Effector CD4-positive, alpha-beta T cell (primary cell): ENCODE data around the gene TGFB3.

Experiments
- DNase-seq: peaks from one replicate; pipeline ENCODE4 v3.0.0-alpha.2; 2020

Gene TGFB3

GRCh38 chr14:75986439-75986765, 4.6 kb upstream of the TGFB3 start:
- DNase-seq: no peak

GRCh38 chr14:75985618-75986438, 4.0 kb upstream of the TGFB3 start, which contains the start of gene IFT43:
Gene IFT43, plus strand, starts transcription at chr14:75985763. Its CDS starts 24 bp downstream, at chr14:75985787.
- peak; percentile 92 for DNase-seq

- no peak for DNase-seq
Observed at GRCh38 chr14:75984674-75985073, 2.9 kb upstream of the TGFB3 start.

GRCh38 chr14:75983019-75983358, 1.2 kb upstream of the TGFB3 start:
- DNase-seq: no peak

- DNase-seq: peak; percentile 72
Observed at GRCh38 chr14:75982266-75983018, 647 bp upstream of the TGFB3 start.

GRCh38 chr14:75980856-75981255, 939 bp downstream of the TGFB3 start:
- DNase-seq: no peak

GRCh38 chr14:75979648-75980565, 1.9 kb downstream of the TGFB3 start:
- no peak for DNase-seq

GRCh38 chr14:75979071-75979571, 2.7 kb downstream of the TGFB3 start:
- DNase-seq: no peak

- no peak for DNase-seq
Observed at GRCh38 chr14:75978249-75978731, 3.5 kb downstream of the TGFB3 start.

- no peak for DNase-seq
Observed at GRCh38 chr14:75977582-75977943, 4.2 kb downstream of the TGFB3 start.

GRCh38 chr14:75976826-75977581, 4.8 kb downstream of the TGFB3 start:
- DNase-seq: no peak

GRCh38 chr14:75972801-75973421, 8.9 kb downstream of the TGFB3 start:
- no peak for DNase-seq

GRCh38 chr14:75971509-75971908, 10.3 kb downstream of the TGFB3 start:
- no peak for DNase-seq

- DNase-seq: no peak
Observed at GRCh38 chr14:75970989-75971388, 10.8 kb downstream of the TGFB3 start.

GRCh38 chr14:75969891-75970290, 11.9 kb downstream of the TGFB3 start:
- DNase-seq: no peak

GRCh38 chr14:75969126-75969525, 12.7 kb downstream of the TGFB3 start:
- DNase-seq: no peak

- no peak for DNase-seq
Observed at GRCh38 chr14:75968456-75968855, 13.3 kb downstream of the TGFB3 start.

- DNase-seq: no peak
Observed at GRCh38 chr14:75967866-75968265, 13.9 kb downstream of the TGFB3 start.

- no peak for DNase-seq
Observed at GRCh38 chr14:75961662-75962061, 20.1 kb downstream of the TGFB3 start.

GRCh38 chr14:75960231-75960630, 21.6 kb downstream of the TGFB3 start:
- DNase-seq: no peak

GRCh38 chr14:75959031-75959430, 22.8 kb downstream of the TGFB3 start:
- no peak for DNase-seq

- no peak for DNase-seq
Observed at GRCh38 chr14:75952489-75952888, 29.3 kb downstream of the TGFB3 start.
